ENCODE results near the gene RPL35. TPM values are rescaled to one million over a fixed set of nuclear protein-coding genes. Genes with fewer than 3 reads are reported as not detected.

Gene RPL35
- total and polyA plus RNA-seq, 10 of the 15 experiments (the other 5 are each of a cell fraction or from before 2014, with no cell fraction given), result 2,572 to 6,300 (median 3,864) TPM

DNA sequence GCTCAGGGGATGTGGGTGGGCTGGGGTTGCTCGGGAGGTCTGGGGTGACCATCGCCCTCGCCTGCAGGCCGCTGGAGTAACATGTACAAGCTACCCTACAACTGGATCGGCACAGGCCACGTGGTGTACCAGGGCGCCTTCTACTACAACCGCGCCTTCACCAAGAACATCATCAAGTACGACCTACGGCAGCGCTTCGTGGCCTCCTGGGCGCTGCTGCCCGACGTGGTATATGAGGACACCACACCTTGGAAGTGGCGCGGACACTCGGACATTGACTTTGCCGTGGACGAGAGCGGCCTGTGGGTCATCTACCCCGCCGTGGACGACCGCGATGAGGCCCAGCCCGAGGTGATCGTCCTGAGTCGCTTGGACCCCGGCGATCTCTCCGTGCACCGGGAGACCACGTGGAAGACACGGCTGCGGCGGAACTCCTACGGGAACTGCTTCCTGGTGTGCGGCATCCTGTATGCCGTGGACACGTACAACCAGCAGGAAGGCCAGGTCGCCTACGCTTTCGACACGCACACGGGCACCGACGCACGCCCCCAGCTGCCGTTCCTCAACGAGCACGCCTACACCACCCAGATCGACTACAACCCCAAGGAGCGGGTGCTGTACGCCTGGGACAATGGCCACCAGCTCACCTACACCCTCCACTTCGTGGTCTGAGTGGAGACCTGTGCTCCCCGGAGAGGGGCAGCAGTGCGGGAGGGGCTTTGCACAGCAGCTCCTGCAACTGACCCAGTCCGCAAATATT, 51.8 kb downstream of the RPL35 start:
- no peak overlapping the region for H3K4me3 ChIP-seq
- in situ Hi-C loops (cut with MboI), result no loop called here
- RAD21 ChIA-PET (ENCODE audit: unreplicated experiment), result no interaction called here
- TF ChIP-seq, protein P1, sequence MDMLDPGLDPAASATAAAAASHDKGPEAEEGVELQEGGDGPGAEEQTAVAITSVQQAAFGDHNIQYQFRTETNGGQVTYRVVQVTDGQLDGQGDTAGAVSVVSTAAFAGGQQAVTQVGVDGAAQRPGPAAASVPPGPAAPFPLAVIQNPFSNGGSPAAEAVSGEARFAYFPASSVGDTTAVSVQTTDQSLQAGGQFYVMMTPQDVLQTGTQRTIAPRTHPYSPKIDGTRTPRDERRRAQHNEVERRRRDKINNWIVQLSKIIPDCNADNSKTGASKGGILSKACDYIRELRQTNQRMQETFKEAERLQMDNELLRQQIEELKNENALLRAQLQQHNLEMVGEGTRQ (IDR thresholded peaks at IDR 0.05; ENCODE audit: borderline replicate concordance, low read depth, low read length), result no peak
- TF ChIP-seq CBX3 (IDR thresholded peaks at IDR 0.05; ENCODE audit: borderline replicate concordance, low read depth) (no peak), RAD21 (IDR thresholded peaks at IDR 0.05; ENCODE audit: insufficient read depth, low read depth, low read length) (no peak), MLLT1 (IDR thresholded peaks at IDR 0.05) (no peak), PML (IDR thresholded peaks at IDR 0.05; ENCODE audit: low read length) (no peak), TARDBP (IDR thresholded peaks at IDR 0.05; ENCODE audit: borderline replicate concordance) (no peak), SMAD5 (IDR thresholded peaks at IDR 0.05; ENCODE audit: low read depth) (no peak), ELK1 (IDR thresholded peaks at IDR 0.05; ENCODE audit: low read depth, low read length) (no peak)
- TF ChIP-seq, protein P2, sequence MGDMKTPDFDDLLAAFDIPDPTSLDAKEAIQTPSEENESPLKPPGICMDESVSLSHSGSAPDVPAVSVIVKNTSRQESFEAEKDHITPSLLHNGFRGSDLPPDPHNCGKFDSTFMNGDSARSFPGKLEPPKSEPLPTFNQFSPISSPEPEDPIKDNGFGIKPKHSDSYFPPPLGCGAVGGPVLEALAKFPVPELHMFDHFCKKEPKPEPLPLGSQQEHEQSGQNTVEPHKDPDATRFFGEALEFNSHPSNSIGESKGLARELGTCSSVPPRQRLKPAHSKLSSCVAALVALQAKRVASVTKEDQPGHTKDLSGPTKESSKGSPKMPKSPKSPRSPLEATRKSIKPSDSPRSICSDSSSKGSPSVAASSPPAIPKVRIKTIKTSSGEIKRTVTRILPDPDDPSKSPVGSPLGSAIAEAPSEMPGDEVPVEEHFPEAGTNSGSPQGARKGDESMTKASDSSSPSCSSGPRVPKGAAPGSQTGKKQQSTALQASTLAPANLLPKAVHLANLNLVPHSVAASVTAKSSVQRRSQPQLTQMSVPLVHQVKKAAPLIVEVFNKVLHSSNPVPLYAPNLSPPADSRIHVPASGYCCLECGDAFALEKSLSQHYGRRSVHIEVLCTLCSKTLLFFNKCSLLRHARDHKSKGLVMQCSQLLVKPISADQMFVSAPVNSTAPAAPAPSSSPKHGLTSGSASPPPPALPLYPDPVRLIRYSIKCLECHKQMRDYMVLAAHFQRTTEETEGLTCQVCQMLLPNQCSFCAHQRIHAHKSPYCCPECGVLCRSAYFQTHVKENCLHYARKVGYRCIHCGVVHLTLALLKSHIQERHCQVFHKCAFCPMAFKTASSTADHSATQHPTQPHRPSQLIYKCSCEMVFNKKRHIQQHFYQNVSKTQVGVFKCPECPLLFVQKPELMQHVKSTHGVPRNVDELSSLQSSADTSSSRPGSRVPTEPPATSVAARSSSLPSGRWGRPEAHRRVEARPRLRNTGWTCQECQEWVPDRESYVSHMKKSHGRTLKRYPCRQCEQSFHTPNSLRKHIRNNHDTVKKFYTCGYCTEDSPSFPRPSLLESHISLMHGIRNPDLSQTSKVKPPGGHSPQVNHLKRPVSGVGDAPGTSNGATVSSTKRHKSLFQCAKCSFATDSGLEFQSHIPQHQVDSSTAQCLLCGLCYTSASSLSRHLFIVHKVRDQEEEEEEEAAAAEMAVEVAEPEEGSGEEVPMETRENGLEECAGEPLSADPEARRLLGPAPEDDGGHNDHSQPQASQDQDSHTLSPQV (IDR thresholded peaks at IDR 0.05), result no peak
- no peaks in the 10 kb centered on the region for H3K27me3 ChIP-seq (replicated peaks in 1 of 2; ENCODE audit: control insufficient read depth in 2 of 2, insufficient read depth in 2 of 2, low read length in 1 of 2)
- POLR2A ChIA-PET, result no interaction called here
- no peak overlapping the region for H2AFZ ChIP-seq (ENCODE audit: control insufficient read depth, low read depth, low read length)
- no peak for ATAC-seq
- CTCF ChIA-PET, result interaction anchor here (0.5 to 1.1 kb wide), 2 partner anchors 8 to 352 kb away, joined by 3 read pairs; no protein-coding TSS in a partner anchor
- H3K36me3 ChIP-seq (ENCODE audit: control insufficient read depth in 2 of 2, insufficient read depth in 2 of 2, low read length in 1 of 2), result no peaks in the 10 kb centered on the region
- WGBS (ENCODE audit: insufficient coverage, insufficient replicate concordance, low lambda C conversion rate, missing lambda C conversion rate), result 88% methylated on average over 53 of the region's 60 CpGs
- no TSS peak for BruUV-seq (replicated peaks)
- SMC1A ChIA-PET (ENCODE audit: uncharacterized antibody, unreplicated experiment), result no interaction called here
- H3K4me1 ChIP-seq (ENCODE audit: control insufficient read depth, insufficient read depth, low read length), result no peaks in the 10 kb centered on the region
- no peak for FAIRE-seq
- no peak overlapping the region for H3K9ac ChIP-seq (ENCODE audit: control insufficient read depth, insufficient read depth, low read length)
- DNase-seq (ENCODE audit: low read depth, low spot score), result no peak
- intact Hi-C loops (cut with micrococcal nuclease; ENCODE audit: unreplicated experiment), result no loop called here
- no peaks in the 10 kb centered on the region for H4K20me1 ChIP-seq (ENCODE audit: control insufficient read depth, insufficient read depth)
- no peak overlapping the region for H3K27ac ChIP-seq (ENCODE audit: control insufficient read depth, insufficient read depth)
- H3K9me3 ChIP-seq (replicated peaks; ENCODE audit: control insufficient read depth, insufficient read depth, low read length), result no peaks in the 10 kb centered on the region
- H3K79me2 ChIP-seq (ENCODE audit: control insufficient read depth, insufficient read depth, low read length), result no peaks in the 10 kb centered on the region
- H3K4me2 ChIP-seq (ENCODE audit: control insufficient read depth, insufficient read depth), result no peak overlapping the region

Measured in GM12878 (cell line).